Mesendoderm (in vitro differentiated cells): ENCODE data around the gene ENPP5.

Experiments
- DNase-seq: peaks from one replicate; pipeline ENCODE4 v3.0.0; 2013
- H2AK5ac ChIP-seq: 2 replicates; pipeline ENCODE4 v1.6.1; 2013; ENCODE audit warnings: low read length, inconsistent platforms
- H2BK120ac ChIP-seq: 2 replicates; pipeline ENCODE4 v1.6.1; 2013; ENCODE audit warnings: low read depth, mild to moderate bottlenecking, low read length, moderate library complexity, mixed read lengths
- H2BK15ac ChIP-seq: replicated peaks from 2 replicates; pipeline ENCODE4 v1.6.1; 2013; ENCODE audit warnings: low read depth, mild to moderate bottlenecking, moderate library complexity
- H2BK5ac ChIP-seq: 2 replicates; pipeline ENCODE4 v1.6.1; 2013; ENCODE audit warnings: low read length, inconsistent platforms
- H3K18ac ChIP-seq: 2 replicates; pipeline ENCODE4 v1.6.1; 2013; ENCODE audit warnings: mild to moderate bottlenecking, low read length, mixed read lengths
- H3K23ac ChIP-seq: one replicate; pipeline ENCODE4 v1.6.1; 2013; ENCODE audit warnings: low read length
- H3K27ac ChIP-seq: 2 replicates; pipeline ENCODE4 v1.5.1; 2013; ENCODE audit warnings: low read depth, mild to moderate bottlenecking, inconsistent platforms, low read length, moderate library complexity
- H3K27me3 ChIP-seq: 2 replicates; pipeline ENCODE4 v1.6.1; 2013; ENCODE audit warnings: low read length, control low read depth, mild to moderate bottlenecking, inconsistent platforms; ENCODE audit not compliant: insufficient read depth, poor library complexity
- H3K36me3 ChIP-seq: 2 replicates; pipeline ENCODE4 v1.6.1; 2013; ENCODE audit warnings: low read length, inconsistent platforms; ENCODE audit not compliant: control insufficient read depth, insufficient read depth
- H3K4ac ChIP-seq: one replicate; pipeline ENCODE4 v1.6.1; 2013; ENCODE audit warnings: low read depth, mild to moderate bottlenecking, low read length, moderate library complexity
- H3K4me1 ChIP-seq: 2 replicates; pipeline ENCODE4 v1.6.1; 2013; ENCODE audit warnings: low read depth, low read length, inconsistent platforms; ENCODE audit not compliant: control insufficient read depth
- H3K4me2 ChIP-seq: 2 replicates; pipeline ENCODE4 v1.6.1; 2013; ENCODE audit warnings: low read length
- H3K4me3 ChIP-seq: 2 replicates; pipeline ENCODE4 v1.5.1; 2013; ENCODE audit warnings: mild to moderate bottlenecking, low read length
- H3K56ac ChIP-seq: one replicate; pipeline ENCODE4 v1.6.1; 2013; ENCODE audit warnings: low read length
- H3K79me1 ChIP-seq: 2 replicates; pipeline ENCODE4 v1.6.1; 2013; ENCODE audit warnings: low read length, inconsistent platforms
- H3K79me2 ChIP-seq: 2 replicates; pipeline ENCODE4 v1.6.1; 2013; ENCODE audit warnings: mild to moderate bottlenecking, low read length; ENCODE audit not compliant: control insufficient read depth, insufficient read depth
- H3K9ac ChIP-seq: 2 replicates; pipeline ENCODE4 v1.6.1; 2013; ENCODE audit warnings: low read length, inconsistent platforms
- H4K5ac ChIP-seq: one replicate; pipeline ENCODE4 v1.6.1; 2013; ENCODE audit warnings: low read length
- H4K8ac ChIP-seq: one replicate; pipeline ENCODE4 v1.6.1; 2013; ENCODE audit warnings: low read depth, mild to moderate bottlenecking, control low read depth, low read length, moderate library complexity
- WGBS: extraction: QIAGEN DNeasy Blood & Tissue Kit; methylation state at CpG from one replicate; pipeline ENCODE4 v1.1.7; 2013; ENCODE audit warnings: low lambda C conversion rate, missing lambda C conversion rate; ENCODE audit not compliant: insufficient coverage; ENCODE audit errors: extremely low coverage; 5-methylcytosine and 5-hydroxymethylcytosine counted together

Gene ENPP5

DNA sequence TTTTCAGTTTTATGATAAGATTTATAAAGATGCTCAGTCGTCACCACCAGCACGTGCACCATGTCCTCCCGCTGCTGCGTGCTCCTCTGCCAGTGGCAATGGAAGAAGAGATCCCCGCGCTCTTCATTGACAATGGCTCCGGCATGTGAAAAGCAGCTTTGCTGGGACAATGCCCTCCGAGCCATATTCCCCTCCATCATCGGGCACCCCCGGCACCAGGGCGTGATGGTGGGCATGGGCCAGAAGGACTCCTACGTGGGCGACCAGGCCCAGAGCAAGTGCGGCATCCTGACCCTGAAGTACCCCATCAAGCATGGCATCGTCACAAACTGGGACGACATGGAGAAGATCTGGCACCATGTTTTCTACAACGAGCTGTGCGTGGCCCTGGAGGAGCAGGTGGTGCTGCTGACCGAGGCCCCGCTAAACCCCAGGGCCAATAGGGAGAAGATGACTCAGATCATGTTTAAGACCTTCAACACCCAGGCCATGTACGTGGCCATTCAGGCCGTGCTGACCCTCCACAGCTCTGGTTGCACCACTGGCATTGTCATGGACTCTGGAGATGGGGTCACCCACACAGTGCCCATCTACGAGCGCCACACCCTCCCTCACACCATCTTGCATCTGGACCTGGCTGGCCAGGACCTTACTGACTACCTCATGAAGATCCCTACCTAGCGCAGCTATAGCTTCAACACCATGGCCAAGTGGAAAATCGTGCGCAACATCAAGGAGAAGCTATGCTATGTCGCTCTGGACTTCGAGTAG lies 34.3 kb upstream of the ENPP5 start:
- DNase-seq, result no peak
- Histone ChIP-seq H2BK15ac (no peak overlapping the region), H3K18ac (no peak overlapping the region), H3K36me3 (no peaks in the 10 kb centered on the region), H3K9ac (no peak overlapping the region), H3K4me2 (no peak overlapping the region), H3K23ac (no peak overlapping the region), H4K8ac (no peak overlapping the region), H3K27ac (no peak overlapping the region), H3K56ac (no peak overlapping the region), H2BK120ac (no peak overlapping the region), H3K4ac (no peak overlapping the region), H2AK5ac (no peak overlapping the region), H2BK5ac (no peak overlapping the region), H4K5ac (no peak overlapping the region), H3K27me3 (no peaks in the 10 kb centered on the region), H3K79me1 (no peaks in the 10 kb centered on the region), H3K4me1 (no peaks in the 10 kb centered on the region), H3K4me3 (no peak overlapping the region), H3K79me2 (no peaks in the 10 kb centered on the region)
- WGBS, result no CpG with 5 or more reads among the region's 29 CpGs

DNA sequence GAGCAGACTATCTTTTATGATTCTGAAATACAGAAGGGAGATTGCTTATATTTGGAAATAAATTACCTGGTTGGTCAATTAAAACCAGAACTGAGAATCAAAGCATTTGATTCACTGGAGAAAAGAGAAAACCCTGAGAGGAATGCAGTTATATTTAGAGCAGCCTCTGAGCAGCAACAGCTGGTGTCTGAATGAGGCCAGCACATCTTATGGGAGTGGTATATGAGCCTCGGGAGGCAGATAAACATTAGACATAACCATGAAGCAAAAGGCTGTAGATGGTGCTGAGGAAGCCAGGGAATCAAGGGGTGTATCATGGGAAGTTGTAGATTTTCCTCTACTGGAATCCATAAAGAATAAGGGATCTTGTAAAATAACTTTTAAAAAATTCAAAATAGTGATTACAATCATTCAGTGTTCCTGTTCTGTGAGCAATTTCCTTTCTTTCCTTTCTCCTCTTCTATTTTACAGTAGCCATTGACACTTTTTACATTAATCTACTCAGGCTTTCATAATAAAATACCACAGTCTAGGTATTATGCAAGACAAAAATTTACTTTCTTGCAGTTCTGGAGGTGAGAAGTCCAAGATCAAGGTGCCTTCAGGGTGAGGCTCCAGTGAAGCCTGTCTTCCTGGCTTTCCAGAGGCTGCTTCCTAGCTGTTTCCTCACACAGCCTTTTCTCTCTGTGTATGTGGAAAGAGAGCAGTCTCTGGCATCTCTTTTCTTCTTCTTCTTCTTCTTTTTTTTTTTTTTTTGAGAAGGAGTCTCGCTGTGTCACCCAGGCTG lies 32.8 kb upstream of the ENPP5 start:
- no CpG with 5 or more reads among the region's 2 CpGs for WGBS
- no peak overlapping the region for H2BK15ac ChIP-seq
- no peak overlapping the region for H4K5ac ChIP-seq
- no peaks in the 10 kb centered on the region for H3K27me3 ChIP-seq
- H3K4me1 ChIP-seq, result no peaks in the 10 kb centered on the region
- H3K18ac ChIP-seq, result no peak overlapping the region
- H3K79me2 ChIP-seq, result no peaks in the 10 kb centered on the region
- H3K27ac ChIP-seq, result no peak overlapping the region
- no peak overlapping the region for H2AK5ac ChIP-seq
- H3K79me1 ChIP-seq, result no peaks in the 10 kb centered on the region
- H4K8ac ChIP-seq, result no peak overlapping the region
- H3K4ac ChIP-seq, result no peak overlapping the region
- no peak overlapping the region for H2BK5ac ChIP-seq
- no peak overlapping the region for H3K9ac ChIP-seq
- no peak for DNase-seq
- no peak overlapping the region for H3K4me2 ChIP-seq
- no peaks in the 10 kb centered on the region for H3K36me3 ChIP-seq
- no peak overlapping the region for H3K56ac ChIP-seq
- H3K23ac ChIP-seq, result no peak overlapping the region
- no peak overlapping the region for H3K4me3 ChIP-seq
- no peak overlapping the region for H2BK120ac ChIP-seq

DNA sequence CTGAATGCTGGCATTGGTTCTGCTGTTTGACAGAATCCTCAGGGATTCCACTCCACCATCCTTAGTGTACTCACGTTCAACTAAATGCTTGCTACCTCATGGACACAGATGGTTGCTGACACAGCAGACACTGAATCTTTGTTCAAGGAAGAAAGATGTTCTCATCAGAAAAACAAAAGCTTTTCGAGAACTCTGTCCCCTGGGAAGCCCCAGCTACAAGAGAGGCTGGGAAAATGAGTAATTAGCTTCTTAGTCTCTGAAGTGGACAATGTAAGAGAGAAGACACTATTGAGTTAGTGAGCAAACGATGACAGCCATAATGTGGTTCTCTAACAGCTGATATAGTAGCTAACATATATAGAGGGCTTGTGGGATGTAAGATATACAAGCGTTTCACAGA lies 30.9 kb upstream of the ENPP5 start:
- no peak overlapping the region for H2BK120ac ChIP-seq
- no peaks in the 10 kb centered on the region for H3K4me1 ChIP-seq
- H3K27ac ChIP-seq, result no peak overlapping the region
- H2BK15ac ChIP-seq, result no peak overlapping the region
- no peak overlapping the region for H2AK5ac ChIP-seq
- H3K27me3 ChIP-seq, result no peaks in the 10 kb centered on the region
- H3K18ac ChIP-seq, result no peak overlapping the region
- no peak for DNase-seq
- no peaks in the 10 kb centered on the region for H3K79me1 ChIP-seq
- H3K4me2 ChIP-seq, result no peak overlapping the region
- no peak overlapping the region for H3K56ac ChIP-seq
- H4K5ac ChIP-seq, result no peak overlapping the region
- WGBS, result no CpG with 5 or more reads among the region's 4 CpGs
- H3K23ac ChIP-seq, result no peak overlapping the region
- no peak overlapping the region for H4K8ac ChIP-seq
- no peak overlapping the region for H2BK5ac ChIP-seq
- H3K9ac ChIP-seq, result no peak overlapping the region
- no peaks in the 10 kb centered on the region for H3K36me3 ChIP-seq
- no peak overlapping the region for H3K4me3 ChIP-seq
- H3K4ac ChIP-seq, result no peak overlapping the region
- H3K79me2 ChIP-seq, result no peaks in the 10 kb centered on the region

DNA sequence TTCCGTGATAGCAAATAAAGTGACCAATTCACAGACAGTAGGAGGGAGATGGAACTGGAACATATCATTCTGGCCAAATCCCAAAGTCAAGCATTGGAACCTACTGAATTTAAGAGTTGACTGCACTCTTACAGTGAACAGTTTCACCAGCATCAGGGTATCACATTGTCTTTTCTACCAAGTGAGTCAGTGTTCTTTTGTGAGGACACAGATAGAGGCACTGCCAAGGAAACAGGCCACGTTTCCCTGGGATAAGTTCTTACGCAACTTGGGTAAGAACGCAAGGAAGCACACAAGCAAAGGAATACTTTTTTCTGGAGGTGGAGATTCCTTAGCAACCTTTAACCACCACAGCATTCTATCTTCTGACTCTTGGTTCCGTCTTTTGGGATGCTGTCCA lies 28.6 kb upstream of the ENPP5 start:
- no peak for DNase-seq
- Histone ChIP-seq H3K18ac (no peak overlapping the region), H2BK5ac (no peak overlapping the region), H4K8ac (no peak overlapping the region), H2AK5ac (no peak overlapping the region), H2BK15ac (no peak overlapping the region), H3K4me1 (no peaks in the 10 kb centered on the region), H3K4ac (no peak overlapping the region), H3K79me2 (no peaks in the 10 kb centered on the region), H3K9ac (no peak overlapping the region), H2BK120ac (no peak overlapping the region), H3K27ac (no peak overlapping the region), H3K36me3 (no peaks in the 10 kb centered on the region), H4K5ac (no peak overlapping the region), H3K56ac (no peak overlapping the region), H3K4me2 (no peak overlapping the region), H3K79me1 (no peaks in the 10 kb centered on the region), H3K4me3 (no peak overlapping the region), H3K27me3 (no peaks in the 10 kb centered on the region), H3K23ac (no peak overlapping the region)
- no CpG with 5 or more reads among the region's 5 CpGs for WGBS

DNA sequence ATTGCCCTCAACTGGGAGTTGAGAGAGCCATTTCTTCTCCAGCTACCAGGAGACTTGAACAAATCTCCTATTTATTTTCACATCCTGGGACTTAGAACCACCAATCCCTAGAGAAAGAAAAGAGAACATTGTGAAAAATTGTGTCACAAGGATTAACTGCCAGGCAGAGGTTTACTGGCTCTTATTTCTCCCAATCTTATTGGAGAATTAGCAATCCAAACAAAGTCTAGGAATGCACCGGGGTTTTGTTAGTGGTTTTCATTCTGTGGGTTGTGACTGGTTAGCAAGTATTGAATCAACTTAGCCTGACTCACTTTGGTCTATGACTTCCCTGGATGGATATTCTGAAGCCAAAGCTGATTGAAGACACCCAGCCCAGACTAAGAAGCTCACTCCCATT lies 21.2 kb upstream of the ENPP5 start:
- no peak overlapping the region for H3K9ac ChIP-seq
- H3K27ac ChIP-seq, result no peak overlapping the region
- H4K5ac ChIP-seq, result no peak overlapping the region
- no peaks in the 10 kb centered on the region for H3K36me3 ChIP-seq
- H3K4ac ChIP-seq, result no peak overlapping the region
- no peak overlapping the region for H2BK15ac ChIP-seq
- no peak overlapping the region for H2BK5ac ChIP-seq
- H3K4me1 ChIP-seq, result no peaks in the 10 kb centered on the region
- H3K27me3 ChIP-seq, result no peaks in the 10 kb centered on the region
- no peak overlapping the region for H2BK120ac ChIP-seq
- H3K4me3 ChIP-seq, result no peak overlapping the region
- H2AK5ac ChIP-seq, result no peak overlapping the region
- H3K79me2 ChIP-seq, result no peaks in the 10 kb centered on the region
- no peak overlapping the region for H4K8ac ChIP-seq
- no peak for DNase-seq
- no peaks in the 10 kb centered on the region for H3K79me1 ChIP-seq
- H3K23ac ChIP-seq, result no peak overlapping the region
- no peak overlapping the region for H3K18ac ChIP-seq
- H3K4me2 ChIP-seq, result no peak overlapping the region
- H3K56ac ChIP-seq, result no peak overlapping the region
- WGBS, result no CpG with 5 or more reads among the region's 1 CpG
